T-helper 22 cell (primary cell): Measurements from ENCODE around the gene CCDC157.
A peak's percentile ranks its signal among the peaks of the same experiment; 100 is the strongest.

ENCODE experiments used
- DNase-seq: peaks from one replicate; pipeline ENCODE4 v3.0.0-alpha.2; 2020; ENCODE audit warnings: low read depth

The CCDC157 gene

DNA sequence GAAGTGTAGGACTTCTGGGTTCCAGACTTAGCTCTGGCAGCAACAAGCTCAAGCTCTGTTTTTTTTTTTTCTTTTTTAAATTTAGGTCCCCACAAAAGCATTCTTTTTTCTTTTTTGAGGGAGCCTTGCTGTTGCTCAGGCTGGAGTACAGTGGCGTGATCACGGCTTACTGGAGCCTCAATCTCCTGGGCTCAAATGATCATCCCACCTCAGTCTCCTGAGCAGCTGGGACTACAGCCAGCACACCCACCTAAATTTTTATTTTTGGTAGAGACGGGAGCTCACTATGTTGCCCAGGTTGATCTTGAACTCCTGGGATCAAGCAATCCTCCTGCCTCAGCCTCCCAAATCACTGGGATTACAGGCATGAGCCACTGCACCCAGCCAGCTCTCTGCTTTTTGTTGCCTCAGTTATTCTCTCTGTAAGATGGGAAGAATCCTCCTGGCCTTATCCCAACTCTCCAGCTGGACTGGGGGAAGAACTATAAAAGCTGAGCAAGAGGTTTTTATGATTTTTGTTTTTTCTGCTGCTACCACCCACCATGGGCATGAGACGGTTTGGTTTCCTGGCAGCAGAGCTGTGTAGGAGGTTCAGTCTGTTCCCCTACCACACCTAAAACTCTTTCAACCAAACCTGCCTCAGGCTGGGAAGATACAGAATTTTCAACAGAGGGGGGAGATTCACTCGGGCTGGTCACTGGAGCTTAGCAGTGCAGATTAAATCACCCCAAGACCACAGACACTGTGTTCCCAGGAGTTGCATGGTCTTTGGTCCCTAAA lies 57.1 kb downstream of the CCDC157 start:
- DNase-seq, result no peak

GRCh38 chr22:30414525-30415047 lies 57.8 kb downstream of the CCDC157 start:
- no peak for DNase-seq

GRCh38 chr22:30416403-30416802 lies 59.6 kb downstream of the CCDC157 start:
- DNase-seq, result no peak

DNA sequence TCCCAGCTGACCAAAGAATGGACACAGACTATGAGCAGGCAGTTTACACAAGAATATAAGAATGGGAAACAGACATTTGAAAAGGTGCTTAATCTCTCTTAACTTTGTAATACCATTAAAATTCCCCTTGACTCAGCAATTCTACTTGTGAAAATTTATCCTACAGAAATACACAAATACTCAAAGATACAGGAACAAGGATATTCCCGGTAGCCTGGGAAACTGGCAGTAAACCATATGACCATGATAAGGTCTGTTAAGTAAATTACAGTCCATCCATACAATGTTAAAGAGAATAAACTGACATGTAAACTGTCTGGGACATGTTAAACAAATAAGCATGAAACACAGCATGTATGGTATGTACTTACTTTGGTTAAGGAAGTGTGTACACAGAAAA lies 60.0 kb downstream of the CCDC157 start:
- no peak for DNase-seq

- DNase-seq, result no peak
Observed at GRCh38 chr22:30420347-30421125, 63.7 kb downstream of the CCDC157 start.

- no peak for DNase-seq
Observed at GRCh38 chr22:30421695-30422480, 65.1 kb downstream of the CCDC157 start.

DNA sequence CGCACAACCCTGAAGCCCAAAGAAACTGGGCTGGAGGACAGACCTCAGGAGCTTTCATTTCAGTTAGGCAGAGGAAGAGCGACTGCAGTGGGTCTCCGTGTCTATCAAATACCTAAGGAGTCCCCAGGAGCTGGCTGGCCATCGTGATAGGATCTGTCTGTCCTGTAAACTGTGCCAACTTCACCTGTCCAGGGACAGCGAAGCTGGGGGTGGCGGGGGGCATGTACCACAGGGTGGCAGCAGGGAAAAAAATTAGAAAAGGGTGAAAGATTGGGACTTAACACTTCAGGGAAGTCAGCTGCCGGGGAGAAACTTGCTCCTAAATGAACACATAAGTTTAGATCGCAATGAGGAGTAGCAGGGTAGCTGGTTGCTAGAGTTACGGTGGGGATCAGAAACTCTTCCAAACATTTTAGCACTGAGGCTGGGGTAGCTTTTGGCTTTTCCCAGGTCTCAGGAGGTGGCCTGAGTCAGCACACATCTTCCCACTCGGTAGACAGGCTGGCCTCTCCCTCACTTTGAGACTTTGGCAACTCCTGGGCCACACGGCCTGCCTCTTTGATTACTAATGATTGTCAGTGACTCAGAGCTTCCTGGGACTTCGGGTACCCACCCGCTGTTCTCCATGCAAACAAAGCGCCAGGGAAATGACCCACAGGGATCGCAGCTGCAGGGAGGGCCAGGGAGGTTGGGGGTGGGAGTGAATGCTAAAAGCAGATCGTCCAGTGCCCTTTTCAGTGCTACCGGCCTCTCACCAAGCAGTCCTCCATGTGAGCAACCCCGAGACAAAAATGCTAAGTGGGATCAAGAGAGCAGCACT lies 65.9 kb downstream of the CCDC157 start:
- DNase-seq, result peak; percentile 37

DNA sequence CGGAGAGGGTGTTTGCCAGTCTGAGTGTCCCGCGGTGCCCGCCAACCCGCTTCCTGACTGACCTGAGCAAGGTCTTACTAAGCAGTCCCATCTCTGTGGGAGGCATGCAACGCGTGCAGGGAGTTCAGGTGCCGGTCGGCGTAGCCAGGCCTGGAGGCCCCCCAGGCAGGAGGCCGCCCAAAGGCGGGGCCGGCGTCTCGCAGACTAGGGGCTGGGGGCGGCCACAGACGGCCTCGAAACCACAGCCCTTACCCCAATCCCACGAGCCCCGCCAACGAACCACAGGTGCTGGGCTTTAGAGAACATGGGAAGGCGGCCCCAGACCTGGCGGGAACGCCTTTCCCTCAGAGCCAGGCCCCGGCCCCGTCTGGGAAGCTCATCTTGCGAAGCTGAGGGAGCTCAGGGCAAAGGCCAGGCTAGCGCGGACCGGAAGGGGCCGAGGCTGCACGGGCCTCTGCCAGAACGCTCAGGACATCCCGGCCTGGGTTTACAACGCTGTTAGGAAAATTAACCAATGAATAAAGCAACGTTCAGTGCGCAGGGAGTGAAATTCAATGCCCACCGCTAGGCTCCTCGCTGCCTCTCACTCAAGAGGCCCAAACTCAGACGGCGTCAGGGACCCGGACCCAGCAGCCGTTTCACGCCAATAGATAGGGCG lies 66.6 kb downstream of the CCDC157 start:
- DNase-seq, result peak; percentile 29

GRCh38 chr22:30423959-30424533 lies 67.2 kb downstream of the CCDC157 start:
- peak; percentile 98 for DNase-seq

- no peak for DNase-seq
Observed at GRCh38 chr22:30424534-30425326, 67.9 kb downstream of the CCDC157 start.

DNA sequence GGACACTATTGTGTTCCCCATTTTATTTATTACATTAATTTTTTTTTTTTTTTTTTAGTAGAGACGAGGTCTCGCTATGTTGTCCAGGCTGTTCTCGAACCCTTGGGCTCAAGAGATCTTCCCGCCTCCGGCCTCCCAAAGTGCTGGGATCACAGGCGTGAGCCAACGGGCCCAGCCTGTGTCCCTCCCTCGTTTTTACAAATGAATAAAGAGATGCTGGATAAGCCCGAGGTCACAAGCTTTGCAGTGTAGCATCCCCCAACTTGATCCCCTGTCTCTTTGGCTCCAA lies 68.5 kb downstream of the CCDC157 start:
- no peak for DNase-seq

DNA sequence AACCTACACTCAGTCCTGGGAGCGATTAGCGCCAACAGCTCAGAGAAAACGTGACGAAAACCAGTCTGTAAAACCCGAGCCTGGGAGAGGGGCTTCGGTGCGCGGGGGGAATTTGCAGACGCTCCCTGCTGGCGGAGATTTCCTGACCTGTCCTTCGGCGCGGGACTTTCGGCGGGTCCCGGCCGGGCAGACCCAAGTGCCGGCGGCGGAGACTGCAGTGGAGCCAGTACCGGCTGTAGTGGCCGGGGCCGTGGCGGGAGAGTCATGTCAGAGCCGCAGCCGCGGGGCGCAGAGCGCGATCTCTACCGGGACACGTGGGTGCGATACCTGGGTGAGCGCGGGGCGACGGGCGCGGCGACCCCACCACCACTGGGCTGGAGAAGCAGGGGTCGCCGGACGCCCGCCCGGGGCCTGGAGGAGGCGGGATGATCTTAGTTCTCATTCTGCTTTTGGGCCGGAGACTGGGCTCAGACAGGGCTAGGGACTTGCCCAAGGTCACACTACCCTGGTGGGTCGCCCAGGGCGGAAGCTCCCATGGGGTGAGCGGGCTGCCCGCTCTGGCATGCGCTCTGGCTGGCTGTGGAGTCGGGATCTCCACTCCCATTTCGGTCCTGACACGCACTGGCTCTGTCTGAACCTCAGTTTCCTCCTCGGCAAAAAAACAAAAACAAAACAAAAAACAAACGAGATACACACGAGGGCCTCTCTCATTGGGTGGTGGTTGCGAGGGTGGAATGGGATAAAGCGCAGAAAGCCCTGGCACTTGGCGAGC lies 69.0 kb downstream of the CCDC157 start, which contains the start of gene MTFP1:
TSS of gene MTFP1 (plus strand) at position 153 of the 772 bp plus-strand sequence. CDS start at position 265, 112 bp downstream.
- peak; percentile 57 for DNase-seq
